ENCODE data around the gene LBH. TPM values are rescaled to one million over a fixed set of nuclear protein-coding genes. Genes with fewer than 3 reads are reported as not detected.

Gene LBH
- total RNA-seq, 1 experiment from 2014 or later = 1.2 TPM

GRCh38 chr2:30231996-30232800 lies 864 bp downstream of the LBH start:
- CTCF ChIA-PET = no interaction called here
- H4K20me1 ChIP-seq (ENCODE audit: insufficient read depth) = no peaks in the 10 kb centered on the region
- POLR2A ChIA-PET = no interaction called here

GRCh38 chr2:30232801-30233130 lies 1.4 kb downstream of the LBH start:
- no peak for DNase-seq (ENCODE audit: low read depth, low spot score)
- Histone ChIP-seq H3K9ac (ENCODE audit: low read length) (no peak overlapping the region), H2AFZ (ENCODE audit: low read depth, low read length, poor library complexity, severe bottlenecking) (no peak overlapping the region), H3K9me3 (ENCODE audit: control insufficient read depth in 1 of 2, insufficient read depth in 1 of 2, low read depth in 1 of 2, low read length in 2 of 2) (no peaks in the 10 kb centered on the region), H3K4me3 (replicated peaks in 1 of 2; ENCODE audit: low read depth in 1 of 2, low read length in 2 of 2) (no peak overlapping the region), H3K9me2 (ENCODE audit: insufficient read depth) (no peaks in the 10 kb centered on the region), H4K20me1 (ENCODE audit: insufficient read depth) (no peaks in the 10 kb centered on the region), H3K4me1 (ENCODE audit: control insufficient read depth in 1 of 2, insufficient read depth in 2 of 2, low read length in 2 of 2) (no peaks in the 10 kb centered on the region), H3K27me3 (ENCODE audit: insufficient read depth, low read length) (peaks cover 12% of the 10 kb centered on the region; the same call in 1 of the 2 replicates), H3K27ac (ENCODE audit: low read depth, low read length) (no peak overlapping the region), H3K79me2 (ENCODE audit: insufficient read depth, low read length) (no peaks in the 10 kb centered on the region), H3K36me3 (ENCODE audit: control insufficient read depth in 1 of 2, insufficient read depth in 2 of 2, low read length in 2 of 2) (no peaks in the 10 kb centered on the region), H3K4me2 (ENCODE audit: low read length) (no peak overlapping the region)
- ChIA-PET RAD21 (ENCODE audit: low non-redundant PET in 1 of 2, low total read pairs in 2 of 2, uncharacterized antibody in 2 of 2, unreplicated experiment in 2 of 2) (no interaction called here), CTCF (interaction anchor here (1.3 kb wide), 1 partner anchor 479 kb away, joined by 3 read pairs; no protein-coding TSS in a partner anchor), POLR2A (no interaction called here)
- intact Hi-C loops (cut with micrococcal nuclease) = no loop called here
- TF ChIP-seq FOSL1 (IDR thresholded peaks at IDR 0.05; ENCODE audit: low read depth) (no peak), CEBPB (IDR thresholded peaks at IDR 0.05; ENCODE audit: low read depth) (no peak), ZNF274 (IDR thresholded peaks at IDR 0.05; ENCODE audit: low read depth, low read length) (no peak), REST (IDR thresholded peaks at IDR 0.05; ENCODE audit: low read depth) (no peak), SIN3A (IDR thresholded peaks at IDR 0.05; ENCODE audit: low read depth) (no peak), EGR1 (IDR thresholded peaks at IDR 0.05; ENCODE audit: low read depth) (no peak), EZH2 (IDR thresholded peaks at IDR 0.05) (no peak), SP1 (IDR thresholded peaks at IDR 0.05; ENCODE audit: low read depth) (no peak), SRF (IDR thresholded peaks at IDR 0.05; ENCODE audit: low read depth) (no peak), ELF1 (IDR thresholded peaks at IDR 0.05; ENCODE audit: borderline replicate concordance, low read depth) (no peak), CBX3 (IDR thresholded peaks at IDR 0.05; ENCODE audit: low read depth) (no peak), POLR2AphosphoS5 (IDR thresholded peaks at IDR 0.05; ENCODE audit: low read depth, low read length) (no peak), POLR2A (IDR thresholded peaks at IDR 0.05; ENCODE audit: borderline replicate concordance, extremely low read depth, insufficient read depth, insufficient read length) (no peak), TCF7L2 (IDR thresholded peaks at IDR 0.05; ENCODE audit: borderline replicate concordance, extremely low read depth, insufficient read depth, insufficient read length) (no peak), YY1 (IDR thresholded peaks at IDR 0.05; ENCODE audit: extremely low read depth, insufficient replicate concordance, low read depth, low read length) (no peak)
- TF ChIP-seq, protein P1, sequence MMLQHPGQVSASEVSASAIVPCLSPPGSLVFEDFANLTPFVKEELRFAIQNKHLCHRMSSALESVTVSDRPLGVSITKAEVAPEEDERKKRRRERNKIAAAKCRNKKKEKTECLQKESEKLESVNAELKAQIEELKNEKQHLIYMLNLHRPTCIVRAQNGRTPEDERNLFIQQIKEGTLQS (IDR thresholded peaks at IDR 0.05) = no peak
- TF ChIP-seq, protein P2, sequence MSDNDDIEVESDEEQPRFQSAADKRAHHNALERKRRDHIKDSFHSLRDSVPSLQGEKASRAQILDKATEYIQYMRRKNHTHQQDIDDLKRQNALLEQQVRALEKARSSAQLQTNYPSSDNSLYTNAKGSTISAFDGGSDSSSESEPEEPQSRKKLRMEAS (IDR thresholded peaks at IDR 0.05) = no peak
- ATAC-seq = no peak
- no TSS peak for BruUV-seq (replicated peaks)

More at GRCh38 chr2:30231996-30232800, 864 bp downstream of the LBH start:
- no peak overlapping the region for H3K4me2 ChIP-seq (ENCODE audit: low read length)
- BruUV-seq (replicated peaks) = no TSS peak
- no peak overlapping the region for H3K4me3 ChIP-seq (replicated peaks in 1 of 2; ENCODE audit: low read depth in 1 of 2, low read length in 2 of 2)
- ATAC-seq (no peak), DNase-seq (ENCODE audit: low read depth, low spot score) (no peak)
- no peak overlapping the region for H2AFZ ChIP-seq (ENCODE audit: low read depth, low read length, poor library complexity, severe bottlenecking)
- H3K9me3 ChIP-seq (ENCODE audit: control insufficient read depth in 1 of 2, insufficient read depth in 1 of 2, low read depth in 1 of 2, low read length in 2 of 2) = no peaks in the 10 kb centered on the region
- RAD21 ChIA-PET (ENCODE audit: low non-redundant PET in 1 of 2, low total read pairs in 2 of 2, uncharacterized antibody in 2 of 2, unreplicated experiment in 2 of 2) = no interaction called here
- no peak overlapping the region for H3K27ac ChIP-seq (ENCODE audit: low read depth, low read length)
- no peaks in the 10 kb centered on the region for H3K4me1 ChIP-seq (ENCODE audit: control insufficient read depth in 1 of 2, insufficient read depth in 2 of 2, low read length in 2 of 2)
- no peaks in the 10 kb centered on the region for H3K79me2 ChIP-seq (ENCODE audit: insufficient read depth, low read length)
- H3K27me3 ChIP-seq (ENCODE audit: insufficient read depth, low read length) = peaks cover 12% of the 10 kb centered on the region; the same call in 1 of the 2 replicates
- H3K9me2 ChIP-seq (ENCODE audit: insufficient read depth) = no peaks in the 10 kb centered on the region
- TF ChIP-seq FOSL1 (IDR thresholded peaks at IDR 0.05; ENCODE audit: low read depth) (no peak), CBX3 (IDR thresholded peaks at IDR 0.05; ENCODE audit: low read depth) (no peak), EZH2phosphoT487 (IDR thresholded peaks at IDR 0.05; ENCODE audit: borderline replicate concordance) (no peak), TCF7L2 (IDR thresholded peaks at IDR 0.05; ENCODE audit: borderline replicate concordance, extremely low read depth, insufficient read depth, insufficient read length) (no peak), YY1 (IDR thresholded peaks at IDR 0.05; ENCODE audit: extremely low read depth, insufficient replicate concordance, low read depth, low read length) (no peak)
- H3K36me3 ChIP-seq (ENCODE audit: control insufficient read depth in 1 of 2, insufficient read depth in 2 of 2, low read length in 2 of 2) = no peaks in the 10 kb centered on the region
- H3K9ac ChIP-seq (ENCODE audit: low read length) = no peak overlapping the region
- intact Hi-C loops (cut with micrococcal nuclease) = no loop called here
